DMS79 (cell line): ENCODE results near the gene BCAS3.
"Not testable (repeated sequence)": the region's sequence is repeated elsewhere in the genome, so short reads cannot be mapped to it uniquely, and the experiment has no call there.

Source experiments
- DNase-seq: peaks from one replicate; lab custom pipeline; 2025; lab: John Stamatoyannopoulos, UW

Gene BCAS3

GRCh38 chr17:61127960-61128359 is 450.3 kb downstream of the BCAS3 start:
- no peak for DNase-seq

DNA sequence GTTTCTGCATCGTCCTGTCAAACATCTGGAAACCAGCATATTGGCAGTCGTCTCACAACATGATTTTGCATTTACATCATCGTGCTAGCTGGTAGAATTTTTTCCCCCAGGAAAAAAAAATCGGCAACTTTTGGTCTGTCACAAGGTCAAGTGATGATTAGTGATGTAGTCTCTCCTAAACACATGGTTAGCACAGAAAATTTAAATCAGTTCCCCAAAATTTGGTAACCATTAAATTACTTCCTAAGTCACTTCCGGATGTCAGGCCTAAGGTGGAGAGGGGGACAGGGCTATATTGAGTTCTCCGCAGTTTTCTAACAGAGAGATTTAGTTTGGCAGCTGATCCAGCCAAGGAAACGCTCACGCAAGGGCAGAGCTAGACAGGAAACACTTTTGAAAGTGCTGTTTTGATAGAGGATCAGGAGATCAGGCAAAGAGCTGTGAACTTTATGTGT is 451.0 kb downstream of the BCAS3 start:
- DNase-seq: no peak

DNA sequence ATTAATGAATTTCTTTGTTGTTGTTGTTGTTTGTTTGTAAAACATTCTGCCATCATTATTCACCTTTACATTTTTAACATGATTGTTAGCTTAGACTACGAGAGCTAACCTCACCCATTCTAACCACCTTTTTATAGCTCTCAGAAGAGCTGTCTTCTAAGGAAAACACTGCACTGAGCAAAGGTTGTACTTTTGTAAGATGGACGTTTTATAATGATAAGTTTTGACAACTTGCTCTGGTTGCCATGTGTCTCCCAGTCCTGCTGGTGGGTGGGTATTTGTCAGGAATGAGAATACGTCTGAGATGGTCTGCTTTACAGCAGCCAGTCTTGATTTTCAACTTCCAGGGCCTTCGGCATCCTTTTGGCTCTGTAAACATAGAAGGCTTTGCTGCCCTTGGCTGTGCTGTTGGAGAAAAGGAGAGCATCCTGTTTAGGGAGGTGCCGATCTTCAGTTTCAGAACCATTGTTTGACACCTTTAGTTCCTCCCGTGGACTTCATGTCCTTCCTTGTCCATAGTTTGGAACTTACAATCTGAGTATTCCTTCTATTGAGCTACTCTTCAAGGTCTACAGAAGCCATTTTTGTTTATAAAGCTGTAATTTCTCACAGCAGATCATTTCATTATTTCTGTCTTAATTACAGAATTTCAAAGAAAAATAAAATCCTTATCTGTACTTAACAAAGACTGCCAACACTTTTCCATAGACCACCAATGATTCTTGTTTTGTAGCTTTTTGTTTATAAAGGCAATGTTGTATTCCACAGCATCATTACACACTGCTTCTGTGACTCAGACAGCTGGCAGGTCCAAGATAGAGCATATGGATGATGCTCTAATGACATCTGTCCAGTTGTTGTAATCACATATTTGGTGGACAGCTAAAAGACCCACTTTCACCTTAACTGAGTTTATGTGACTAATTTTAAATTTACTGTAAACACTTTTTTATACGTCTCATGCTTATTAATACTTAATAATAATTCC is 451.9 kb downstream of the BCAS3 start:
- no peak for DNase-seq

GRCh38 chr17:61130330-61130729 is 452.7 kb downstream of the BCAS3 start:
- DNase-seq: no peak

- DNase-seq: no peak
Measured at GRCh38 chr17:61131585-61131984, 453.9 kb downstream of the BCAS3 start.

GRCh38 chr17:61132524-61132923 is 454.9 kb downstream of the BCAS3 start:
- no peak for DNase-seq

GRCh38 chr17:61133853-61134252 is 456.2 kb downstream of the BCAS3 start:
- DNase-seq: no peak

DNA sequence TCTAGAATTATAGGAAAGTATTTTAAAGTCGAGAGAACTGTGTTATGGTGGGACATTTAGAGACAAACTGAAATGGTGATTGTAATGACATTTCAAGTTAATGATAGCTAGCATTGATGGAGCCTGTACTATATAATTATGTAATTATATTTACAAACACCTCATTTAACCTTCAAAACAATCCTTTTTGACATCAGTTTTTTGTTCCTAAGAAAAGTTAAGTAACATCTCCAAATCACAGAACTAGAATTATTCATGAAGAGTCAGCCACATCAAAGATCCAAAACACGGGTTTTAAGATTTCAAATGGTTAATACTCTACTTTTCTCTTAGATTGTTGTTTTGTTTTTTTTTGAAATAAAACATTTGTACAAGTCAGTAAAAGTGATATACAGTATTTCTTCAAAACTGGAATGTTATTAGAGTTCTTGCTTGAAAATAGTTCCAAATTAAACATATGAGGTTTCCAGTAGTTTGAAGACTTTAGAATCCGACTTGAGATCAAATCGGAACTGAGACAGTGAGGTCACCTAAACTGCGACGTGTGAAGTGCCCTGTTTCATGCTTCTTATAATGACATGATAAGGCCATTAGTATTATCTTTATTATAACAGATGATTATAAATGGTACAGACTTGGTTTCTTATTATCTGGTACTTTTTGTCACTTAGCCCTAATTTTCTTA is 457.0 kb downstream of the BCAS3 start:
- no peak for DNase-seq

GRCh38 chr17:61135782-61136181 is 458.1 kb downstream of the BCAS3 start:
- no peak for DNase-seq

DNA sequence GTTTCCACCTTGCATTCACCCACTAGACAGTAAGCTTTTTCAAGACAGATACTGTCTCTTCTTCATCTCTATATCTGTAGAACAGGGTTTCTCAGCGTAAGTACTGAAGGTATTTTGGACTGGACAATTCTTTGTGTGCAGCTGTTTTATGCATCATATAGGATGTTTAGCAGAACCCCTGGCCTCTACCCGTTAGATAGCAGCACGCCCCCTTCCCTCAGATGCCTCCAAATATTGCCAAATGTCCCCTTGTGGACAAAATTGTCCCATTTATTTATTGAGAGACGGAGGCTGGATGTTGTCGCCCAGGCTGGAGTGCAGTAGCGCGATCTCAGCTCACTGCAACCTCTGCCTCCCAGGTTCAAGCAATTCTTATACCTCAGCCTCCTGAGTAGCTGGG is 458.6 kb downstream of the BCAS3 start:
- DNase-seq: no peak

GRCh38 chr17:61139219-61139618 is 461.6 kb downstream of the BCAS3 start:
- no peak for DNase-seq

DNA sequence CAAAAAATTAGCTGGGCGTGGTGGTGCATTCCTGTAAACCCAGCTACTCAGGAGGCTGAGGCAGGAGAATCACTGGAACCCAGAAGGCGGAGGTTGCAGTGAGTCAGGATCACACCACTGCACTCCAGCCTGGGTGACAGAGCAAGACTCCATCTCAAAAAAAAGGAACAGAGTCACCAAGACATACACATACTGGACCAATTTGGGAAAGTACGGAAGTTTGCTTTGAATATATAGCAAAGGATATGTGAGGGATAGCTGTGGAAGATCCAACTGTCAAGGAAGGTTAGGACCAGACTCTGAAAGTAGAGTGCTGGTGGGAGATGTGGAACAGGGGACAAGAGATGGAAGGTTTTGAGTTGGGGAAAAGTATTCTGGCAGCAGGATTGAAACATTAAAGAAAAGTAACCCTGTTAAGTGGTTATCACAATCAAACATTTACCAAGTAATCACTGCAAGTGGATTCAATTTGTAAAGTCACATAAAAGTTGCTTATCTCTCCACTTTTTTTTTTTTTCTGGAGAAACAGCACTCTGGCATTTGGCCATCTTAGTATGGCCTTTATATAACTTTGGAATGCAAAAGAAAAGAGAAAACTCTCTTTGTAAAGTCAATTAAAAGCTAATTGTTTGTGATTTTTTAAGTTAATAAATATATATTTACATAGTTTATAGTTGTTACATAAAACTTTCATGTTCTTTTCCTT is 462.6 kb downstream of the BCAS3 start:
- DNase-seq: no peak

- no peak for DNase-seq
Measured at GRCh38 chr17:61143026-61143425, 465.4 kb downstream of the BCAS3 start.

GRCh38 chr17:61144137-61144536 is 466.5 kb downstream of the BCAS3 start:
- DNase-seq: no peak

DNA sequence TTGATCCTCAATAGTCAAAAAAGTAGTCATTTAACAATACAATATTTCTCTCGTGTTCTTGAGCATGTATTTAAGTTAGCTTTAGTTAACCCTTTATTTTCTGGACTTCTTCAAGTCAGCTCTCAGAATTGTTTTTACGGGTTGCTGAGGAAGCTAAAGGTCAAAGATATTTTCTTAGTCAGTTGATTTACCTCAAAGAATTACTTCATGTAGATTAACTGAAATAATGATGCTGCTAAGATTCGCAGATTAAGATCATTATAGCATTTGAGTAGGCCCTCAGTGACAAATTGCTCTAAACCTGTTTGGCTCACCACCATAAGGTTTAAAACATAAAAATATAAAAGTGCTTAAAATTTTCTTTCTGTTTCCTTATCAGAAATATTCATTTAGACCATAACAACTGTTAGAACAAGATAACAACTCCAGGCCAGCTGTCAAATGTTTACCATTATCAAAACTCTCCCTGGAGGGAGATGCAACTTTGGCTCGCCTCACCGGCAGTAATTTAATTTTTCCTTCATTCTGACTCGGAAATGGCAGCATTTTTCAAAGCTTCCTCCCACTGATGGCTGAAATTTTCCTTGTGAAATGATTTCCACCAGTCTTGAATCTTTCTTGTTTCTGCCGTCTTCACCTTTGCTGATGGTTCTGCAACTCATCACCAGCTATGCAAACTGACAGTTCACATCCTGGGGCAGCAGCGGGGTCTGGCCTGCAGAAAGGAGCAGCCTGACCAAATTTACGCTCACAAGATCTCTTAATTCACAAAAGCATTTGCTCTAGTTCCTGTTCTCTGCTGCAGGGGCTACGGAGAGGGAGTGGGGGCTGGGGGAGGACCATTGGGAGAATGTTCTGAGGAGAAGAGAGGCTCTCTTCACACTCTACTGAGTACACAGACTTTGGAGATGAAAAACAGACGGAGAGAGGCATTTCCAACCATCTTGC is 467.2 kb downstream of the BCAS3 start:
- no peak for DNase-seq

- DNase-seq: not testable (repeated sequence)
Measured at GRCh38 chr17:61146833-61147232, 469.2 kb downstream of the BCAS3 start.

DNA sequence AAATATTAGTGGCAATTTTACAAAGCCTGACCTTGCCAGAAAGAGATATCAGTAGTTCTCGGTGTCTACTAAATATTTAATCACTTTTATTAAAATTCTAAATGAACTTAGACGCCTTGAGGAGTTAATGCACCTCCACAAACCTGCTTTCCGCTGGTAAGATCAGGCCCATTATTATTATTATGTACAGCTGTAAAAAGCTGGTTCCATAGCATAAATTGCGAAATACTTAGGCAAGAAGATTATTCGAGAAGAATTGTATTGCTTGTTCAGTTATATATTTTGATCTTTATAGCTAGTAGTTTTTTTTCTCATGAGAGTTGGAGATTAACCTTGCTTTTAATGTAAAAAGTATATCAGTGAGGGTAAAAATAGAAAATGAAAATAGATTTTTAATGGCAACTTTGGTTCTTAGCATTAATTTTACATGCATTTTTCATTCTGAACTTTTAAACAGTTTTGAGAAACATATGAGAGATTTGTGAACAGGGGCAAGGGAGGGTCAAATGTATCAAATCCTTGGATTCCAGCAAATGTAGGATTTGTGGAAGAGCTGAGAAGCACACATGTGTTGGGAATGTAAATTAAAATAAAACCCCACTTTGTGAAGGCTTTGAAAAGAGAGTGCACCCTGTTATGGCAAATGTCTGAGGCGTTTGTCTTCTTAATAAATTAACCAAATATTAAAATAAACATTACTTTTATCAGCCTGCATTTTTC is 471.6 kb downstream of the BCAS3 start:
- DNase-seq: no peak

GRCh38 chr17:61149862-61150362 is 472.3 kb downstream of the BCAS3 start:
- DNase-seq: no peak

- DNase-seq: no peak
Measured at GRCh38 chr17:61150686-61151299, 473.1 kb downstream of the BCAS3 start.

GRCh38 chr17:61152898-61153297 is 475.2 kb downstream of the BCAS3 start:
- DNase-seq: no peak
